Measurements from ENCODE around the gene KBTBD13.
A peak's percentile ranks its signal among the peaks of the same experiment; 100 is the strongest.
"Not testable (repeated sequence)": the region's sequence is repeated elsewhere in the genome, so short reads cannot be mapped to it uniquely, and the experiment has no call there.

KBTBD13 gene

GRCh38 chr15:65067645-65068402 lies 8.7 kb upstream of the KBTBD13 start, which contains the start of gene RASL12:
Gene RASL12, minus strand, starts transcription at chr15:65067991. Its CDS starts 156 bp downstream, at chr15:65067835.
- intact Hi-C loops (cut with DNase I) = no loop called here
- no peak for DNase-seq

GRCh38 chr15:65068403-65068788 lies 8.2 kb upstream of the KBTBD13 start:
- intact Hi-C loops (cut with DNase I) = no loop called here
- no peak for DNase-seq

DNA sequence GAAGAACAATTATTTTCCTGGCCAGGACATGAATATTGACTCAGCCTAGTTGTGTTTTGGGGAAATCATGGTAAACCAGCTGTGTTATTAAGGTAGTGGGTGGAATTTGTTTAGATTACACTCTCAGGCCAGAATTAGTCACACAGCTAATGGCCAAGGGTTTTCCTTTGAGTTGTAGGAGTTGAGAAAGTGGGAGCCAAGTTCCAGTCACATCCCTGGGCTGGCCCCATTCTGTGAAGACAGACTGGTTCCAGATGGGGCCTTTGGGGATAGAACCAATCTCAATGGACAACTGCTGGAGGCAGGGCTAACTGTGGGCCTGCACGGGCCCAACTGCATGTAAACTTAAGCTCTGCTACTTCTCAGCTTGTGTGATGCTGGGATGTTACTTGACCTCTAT lies 7.4 kb upstream of the KBTBD13 start:
- no peak for DNase-seq
- intact Hi-C loops (cut with DNase I) = no loop called here

GRCh38 chr15:65069779-65070546 lies 6.6 kb upstream of the KBTBD13 start:
- intact Hi-C loops (cut with DNase I) = no loop called here
- no peak for DNase-seq

DNA sequence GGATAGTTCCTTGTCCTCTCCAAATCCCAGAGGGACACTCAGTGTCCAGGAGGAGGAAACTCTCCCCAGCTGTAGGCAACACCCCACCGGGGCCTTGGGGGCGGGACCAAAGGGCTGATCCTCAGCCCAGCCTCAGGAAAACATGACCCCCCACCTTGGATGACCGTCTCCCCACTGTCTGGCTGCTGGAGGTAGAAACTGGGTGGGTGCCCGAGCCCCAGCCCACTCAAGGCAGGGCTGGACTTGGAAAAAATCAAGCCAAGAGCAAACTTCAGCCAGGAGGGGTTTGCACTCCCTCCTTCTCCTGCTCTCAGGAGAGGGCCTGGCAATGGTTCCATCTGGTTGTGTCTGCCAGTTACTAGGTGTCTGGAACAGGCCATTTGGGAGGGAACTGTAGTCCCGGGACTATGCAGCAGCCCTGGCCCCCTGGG lies 5.2 kb upstream of the KBTBD13 start:
- intact Hi-C loops (cut with DNase I) = no loop called here
- DNase-seq = no peak

GRCh38 chr15:65072027-65072426 lies 4.5 kb upstream of the KBTBD13 start:
- intact Hi-C loops (cut with DNase I) = no loop called here
- no peak for DNase-seq

- DNase-seq = peak in 1 of 10 donors; percentile 42
- intact Hi-C loops (cut with DNase I) = no loop called here
These were observed 3.9 kb upstream of the KBTBD13 start for GRCh38 chr15:65072617-65073016.

DNA sequence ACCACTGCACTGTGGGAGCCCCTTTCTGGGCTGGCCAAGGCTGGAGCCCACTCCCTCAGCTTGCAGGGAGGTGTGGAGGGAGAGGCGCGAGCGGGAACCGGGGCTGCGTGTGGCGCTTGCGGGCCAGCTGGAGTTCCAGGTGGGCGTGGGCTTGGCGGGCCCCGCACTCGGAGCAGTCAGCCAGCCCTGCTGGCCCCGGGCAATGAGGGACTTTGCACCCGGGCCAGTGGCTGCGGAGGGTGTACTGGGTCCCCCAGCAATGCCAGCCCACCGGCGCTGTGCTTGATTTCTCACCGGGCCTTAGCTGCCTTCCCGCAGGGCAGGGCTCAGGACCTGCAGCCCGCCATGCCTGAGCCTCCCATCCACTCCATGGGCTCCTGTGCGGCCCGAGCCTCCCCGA lies 1.6 kb upstream of the KBTBD13 start:
- intact Hi-C loops (cut with DNase I) = not testable (repeated sequence)
- peak in 1 of 10 donors; percentile 49 for DNase-seq

- intact Hi-C loops (cut with DNase I) = not testable (repeated sequence)
- DNase-seq = peak in 1 of 10 donors; percentile 44
These were observed 745 bp upstream of the KBTBD13 start for GRCh38 chr15:65075607-65076395.

GRCh38 chr15:65077291-65077980 lies 890 bp downstream of the KBTBD13 start:
- intact Hi-C loops (cut with DNase I) = no loop called here
- DNase-seq = peak in 1 of 10 donors; percentile 76

GRCh38 chr15:65077981-65078352 lies 1.4 kb downstream of the KBTBD13 start:
- intact Hi-C loops (cut with DNase I) = loop anchor here (1.0 kb wide), 1 partner anchor 24 kb away; no protein-coding TSS in a partner anchor
- DNase-seq = peak in 3 of 10 donors; percentile 48 to 93 (median 86)

- DNase-seq = peak in 1 of 10 donors; percentile 39
- intact Hi-C loops (cut with DNase I) = no loop called here
These were observed 3.0 kb downstream of the KBTBD13 start for GRCh38 chr15:65079580-65079979.

DNA sequence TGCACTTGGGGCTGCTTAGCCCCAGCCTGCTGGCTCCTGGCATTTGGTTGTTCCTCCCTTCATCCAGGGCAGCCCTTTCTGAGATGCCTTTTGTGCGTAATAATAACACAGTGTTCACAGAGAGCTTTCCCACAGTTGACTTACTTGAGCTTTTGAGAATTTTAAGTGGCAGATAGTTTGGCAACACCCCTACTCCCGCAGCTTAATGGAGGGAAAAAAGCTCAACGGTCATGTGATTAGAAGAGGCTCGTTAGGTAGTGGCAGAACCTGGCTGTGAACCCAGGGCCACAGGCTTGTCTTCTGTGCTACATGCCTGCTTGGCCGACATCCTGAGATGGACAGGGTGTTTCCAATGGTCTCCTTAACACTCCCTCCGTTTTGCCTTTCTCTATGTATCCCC lies 4.7 kb downstream of the KBTBD13 start:
- peak in 1 of 10 donors; percentile 67 for DNase-seq
- intact Hi-C loops (cut with DNase I) = no loop called here

GRCh38 chr15:65081758-65082157 lies 5.2 kb downstream of the KBTBD13 start:
- peak in 1 of 10 donors; percentile 32 for DNase-seq
- intact Hi-C loops (cut with DNase I) = no loop called here

DNA sequence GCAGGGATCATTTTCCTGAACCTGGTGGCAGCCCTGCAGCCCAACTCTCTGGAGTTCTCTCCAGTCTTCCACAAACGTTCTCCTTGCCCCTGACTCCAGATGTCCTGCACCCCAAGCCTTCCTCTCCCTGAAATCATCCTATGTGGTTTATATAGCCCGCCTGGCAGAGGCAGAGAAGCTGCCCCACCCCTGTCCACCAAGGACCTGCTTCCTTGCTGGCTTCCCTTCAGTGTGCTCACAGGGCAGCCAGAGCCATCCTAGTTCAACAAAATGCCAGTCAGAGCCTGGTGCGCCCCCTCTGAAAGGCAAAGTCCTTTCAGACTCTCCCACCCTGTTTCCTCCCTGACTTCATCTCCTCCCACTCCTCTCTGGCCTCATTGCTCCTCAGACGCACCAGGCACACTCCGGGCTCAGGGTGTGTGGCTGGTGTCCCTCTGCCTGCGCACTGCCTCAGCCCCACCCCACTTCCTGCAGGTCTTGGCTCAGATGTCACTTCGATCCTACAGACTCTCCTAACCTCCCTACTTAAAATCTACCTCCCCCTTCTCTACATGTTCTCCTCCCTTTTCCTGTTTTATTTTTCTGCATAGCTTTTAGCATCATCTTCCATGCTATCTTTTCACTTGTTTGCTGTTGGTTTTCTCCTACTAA lies 5.9 kb downstream of the KBTBD13 start:
- DNase-seq = peak in 1 of 10 donors; percentile 42
- intact Hi-C loops (cut with DNase I) = no loop called here

GRCh38 chr15:65083262-65083701 lies 6.7 kb downstream of the KBTBD13 start:
- DNase-seq = peak in 2 of 10 donors; percentile 45 to 75
- intact Hi-C loops (cut with DNase I) = no loop called here

- peak in 1 of 10 donors; percentile 71 for DNase-seq
- intact Hi-C loops (cut with DNase I) = no loop called here
These were observed 8.1 kb downstream of the KBTBD13 start for GRCh38 chr15:65084500-65085206.

DNA sequence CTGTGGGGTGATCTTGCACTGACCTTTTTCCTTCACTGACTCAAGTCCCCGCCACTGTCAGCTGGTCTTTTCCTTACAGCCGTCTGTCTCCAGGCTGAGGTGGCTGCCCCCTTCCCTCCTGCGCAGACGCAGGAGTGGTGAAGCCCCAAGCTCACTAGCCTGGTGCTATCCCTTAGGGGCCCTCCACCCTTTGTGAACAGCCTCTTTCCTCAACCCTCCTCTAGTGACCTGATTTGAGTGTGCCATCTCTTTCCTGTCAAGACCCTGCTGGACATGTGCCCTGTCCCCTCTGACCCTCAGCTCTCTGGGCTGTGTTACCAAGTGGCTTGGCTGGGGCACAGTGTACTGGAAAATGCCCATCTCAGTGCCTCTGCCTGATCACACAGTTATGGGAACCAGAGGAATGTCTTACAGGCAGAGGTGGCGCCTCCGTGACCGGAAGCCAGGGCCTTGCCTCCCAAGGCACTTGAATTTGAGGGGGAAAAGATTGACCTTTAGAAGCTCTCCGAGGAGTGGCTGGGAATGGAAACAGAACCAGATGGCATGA lies 8.7 kb downstream of the KBTBD13 start:
- intact Hi-C loops (cut with DNase I) = no loop called here
- no peak for DNase-seq

Measured in posterior cingulate gyrus (tissue), 11 donors.